Neural cell (in vitro differentiated cells): Measurements from ENCODE around the gene HUNK. TPM values are rescaled to one million over a fixed set of nuclear protein-coding genes. Genes with fewer than 3 reads are reported as not detected.

Experiments
- H2AFZ ChIP-seq: fragments of 200-600, 300-800 bp; sonication (generic), shearing (Covaris generic); 2 replicates; pipeline ENCODE4 v1.6.0; 2014; ENCODE audit warnings: low read depth, mild to moderate bottlenecking, antibody characterized with exemption, low read length, moderate library complexity
- H3F3A ChIP-seq: fragments of 200-600 bp; shearing (Covaris generic); 2 replicates; pipeline ENCODE4 v1.6.1; 2016; ENCODE audit warnings: mild to moderate bottlenecking, moderate library complexity, mixed read lengths, antibody characterized with exemption, low read length; ENCODE audit not compliant: insufficient read depth, poor library complexity, severe bottlenecking
- H3K27ac ChIP-seq: fragments of 200-600, 300-800 bp; sonication (generic), shearing (Covaris generic); 2 replicates; pipeline ENCODE4 v1.5.1; 2014; ENCODE audit warnings: mild to moderate bottlenecking, low read length, moderate library complexity
- H3K27me3 ChIP-seq: fragments of 300-800, 200-600 bp; sonication (generic), shearing (Covaris generic); 2 replicates; pipeline ENCODE4 v1.6.0; 2014; ENCODE audit warnings: mild to moderate bottlenecking, low read depth, low read length, moderate library complexity; ENCODE audit not compliant: insufficient read depth
- H3K36me3 ChIP-seq: fragments of 300-800, 200-600 bp; sonication (generic), shearing (Covaris generic); 2 replicates; pipeline ENCODE4 v1.5.1; 2014; ENCODE audit warnings: mild to moderate bottlenecking, antibody characterized with exemption, low read length, moderate library complexity; ENCODE audit not compliant: insufficient read depth
- H3K4me2 ChIP-seq: fragments of 300-800, 200-600 bp; sonication (generic), shearing (Covaris generic); 2 replicates; pipeline ENCODE4 v1.6.0; 2014; ENCODE audit warnings: mild to moderate bottlenecking, low read length
- H3K4me3 ChIP-seq: fragments of 300-800, 200-600 bp; sonication (generic), shearing (Covaris generic); 2 replicates; pipeline ENCODE4 v1.5.1; 2014; ENCODE audit warnings: mild to moderate bottlenecking, low read length, moderate library complexity
- H3K79me2 ChIP-seq: fragments of 200-600 bp; shearing (Covaris generic); replicated peaks from 2 replicates; pipeline ENCODE4 v1.6.0; 2014; ENCODE audit warnings: mild to moderate bottlenecking, low read length, moderate library complexity; ENCODE audit not compliant: insufficient read depth
- H3K9ac ChIP-seq: fragments of 300-800, 200-600 bp; sonication (generic), shearing (Covaris generic); 2 replicates; pipeline ENCODE4 v1.6.1; 2016; ENCODE audit warnings: mild to moderate bottlenecking, low read length, mixed read lengths
- H3K9me2 ChIP-seq: fragments of 200-600 bp; shearing (Covaris generic); 2 replicates; pipeline ENCODE4 v1.6.1; 2016; ENCODE audit warnings: mild to moderate bottlenecking, low read length, mixed read lengths; ENCODE audit not compliant: insufficient read depth
- H3K9me3 ChIP-seq: fragments of 200-600, 300-800 bp; sonication (generic), shearing (Covaris generic); 2 replicates; pipeline ENCODE4 v1.6.1; 2016; ENCODE audit warnings: mild to moderate bottlenecking, mixed run types, low read length, moderate library complexity, mixed read lengths
- H4K20me1 ChIP-seq: fragments of 200-600 bp; shearing (Covaris generic); 2 replicates; pipeline ENCODE4 v1.6.1; 2016; ENCODE audit warnings: mild to moderate bottlenecking, mixed run types; ENCODE audit not compliant: insufficient read depth
- CTCF ChIP-seq: fragments of 450-650 bp; IDR thresholded peaks from 2 replicates; pipeline ENCODE4 v1.5.1; 2014; ENCODE audit warnings: antibody characterized with exemption, mild to moderate bottlenecking, moderate library complexity; ENCODE audit not compliant: poor library complexity, severe bottlenecking
- EP300 ChIP-seq: fragments of 450-650 bp; conservative IDR thresholded peaks from 2 replicates; pipeline ENCODE4 v1.6.1; 2014; ENCODE audit warnings: antibody characterized with exemption, mild to moderate bottlenecking, moderate library complexity; ENCODE audit not compliant: poor library complexity, severe bottlenecking
- EZH2 ChIP-seq: fragments of 200-600, 300-800 bp; shearing (Covaris generic), sonication (generic); IDR thresholded peaks from 2 replicates; pipeline ENCODE4 v1.6.1; 2014; ENCODE audit warnings: antibody characterized with exemption, low read length, borderline replicate concordance, mild to moderate bottlenecking; ENCODE audit not compliant: insufficient read depth, poor library complexity, severe bottlenecking
- MXI1 ChIP-seq: fragments of 450-650 bp; conservative IDR thresholded peaks from 2 replicates; pipeline ENCODE4 v1.6.1; 2014; ENCODE audit warnings: antibody characterized with exemption, mild to moderate bottlenecking; ENCODE audit not compliant: poor library complexity, severe bottlenecking
- POLR2AphosphoS5 ChIP-seq: IDR thresholded peaks from 2 replicates; pipeline ENCODE4 v1.6.1; 2012
- RAD21 ChIP-seq: fragments of 450-650 bp; conservative IDR thresholded peaks from 2 replicates; pipeline ENCODE4 v1.6.1; 2014; ENCODE audit warnings: antibody characterized with exemption, mild to moderate bottlenecking, moderate library complexity
- REST ChIP-seq: IDR thresholded peaks from 2 replicates; pipeline ENCODE4 v1.6.1; 2012; ENCODE audit warnings: borderline replicate concordance
- SMC3 ChIP-seq: fragments of 450-650 bp; conservative IDR thresholded peaks from 2 replicates; pipeline ENCODE4 v1.6.1; 2014; ENCODE audit warnings: antibody characterized with exemption, mild to moderate bottlenecking, moderate library complexity; ENCODE audit not compliant: poor library complexity
- TAF1 ChIP-seq: IDR thresholded peaks from 2 replicates; pipeline ENCODE4 v1.6.1; 2012; ENCODE audit warnings: low read depth
- polyA plus RNA-seq: library from polyadenylated mRNA; depleted of rRNA; stranded (reverse); fragments of >200 nt; gene quantifications from 2 replicates; pipeline ENCODE4 v1.2.3, GENCODE V29; 2014

The HUNK gene
- polyA plus RNA-seq, 1 donor from 2014 or later = 9.3 TPM

GRCh38 chr21:32022146-32022545, 149.3 kb downstream of the HUNK start:
- H3K9me2 ChIP-seq = no peaks in the 10 kb centered on the region
- no peaks in the 10 kb centered on the region for H3F3A ChIP-seq
- no peak overlapping the region for H2AFZ ChIP-seq
- no peaks in the 10 kb centered on the region for H3K27me3 ChIP-seq
- no peak overlapping the region for H3K4me3 ChIP-seq
- TF ChIP-seq POLR2AphosphoS5 = no peak
- TF ChIP-seq TAF1 = no peak
- no peak for TF ChIP-seq MXI1
- TF ChIP-seq SMC3 = no peak
- no peak for TF ChIP-seq EP300
- no peak for TF ChIP-seq REST
- TF ChIP-seq EZH2 = no peak
- TF ChIP-seq CTCF = no peak
- TF ChIP-seq RAD21 = no peak
- H3K4me2 ChIP-seq = no peak overlapping the region
- H3K9me3 ChIP-seq = no peaks in the 10 kb centered on the region
- no peaks in the 10 kb centered on the region for H3K36me3 ChIP-seq
- no peaks in the 10 kb centered on the region for H4K20me1 ChIP-seq
- H3K9ac ChIP-seq = no peak overlapping the region
- H3K79me2 ChIP-seq = no peaks in the 10 kb centered on the region
- H3K27ac ChIP-seq = no peak overlapping the region

- no peak overlapping the region for H3K9ac ChIP-seq
- no peak overlapping the region for H3K4me2 ChIP-seq
- H3K9me3 ChIP-seq = no peaks in the 10 kb centered on the region
- H3K27me3 ChIP-seq = no peaks in the 10 kb centered on the region
- no peaks in the 10 kb centered on the region for H3K79me2 ChIP-seq
- H4K20me1 ChIP-seq = no peaks in the 10 kb centered on the region
- TF ChIP-seq POLR2AphosphoS5 (no peak), EP300 (no peak), REST (no peak), CTCF (no peak), MXI1 (no peak)
- no peak overlapping the region for H3K4me3 ChIP-seq
- no peak overlapping the region for H2AFZ ChIP-seq
- H3F3A ChIP-seq = no peaks in the 10 kb centered on the region
- H3K27ac ChIP-seq = no peak overlapping the region
- H3K36me3 ChIP-seq = no peaks in the 10 kb centered on the region
- no peaks in the 10 kb centered on the region for H3K9me2 ChIP-seq
Observed at GRCh38 chr21:32030146-32030652, 157.4 kb downstream of the HUNK start.
